DMS114 treated with DMSO at 0.1 percent for 48 hours (cell line): ENCODE data around the gene BCAS1.

Experiments used
- DNase-seq: peaks from one replicate; lab custom pipeline; 2025; ENCODE audit not compliant: unreplicated experiment; lab: John Stamatoyannopoulos, UW

BCAS1 gene

GRCh38 chr20:54078296-54078984, 8.0 kb upstream of the BCAS1 start:
- no peak for DNase-seq

GRCh38 chr20:54076259-54076658, 5.9 kb upstream of the BCAS1 start:
- no peak for DNase-seq

- DNase-seq: no peak
Observed at GRCh38 chr20:54075322-54075721, 4.9 kb upstream of the BCAS1 start.

GRCh38 chr20:54074511-54074910, 4.1 kb upstream of the BCAS1 start:
- no peak for DNase-seq

- DNase-seq: no peak
Observed at GRCh38 chr20:54073288-54073687, 2.9 kb upstream of the BCAS1 start.

GRCh38 chr20:54069501-54069971, 858 bp downstream of the BCAS1 start:
- no peak for DNase-seq

GRCh38 chr20:54068966-54069365, 1.4 kb downstream of the BCAS1 start:
- DNase-seq: no peak

- no peak for DNase-seq
Observed at GRCh38 chr20:54068495-54068894, 1.9 kb downstream of the BCAS1 start.

- DNase-seq: no peak
Observed at GRCh38 chr20:54067606-54068174, 2.7 kb downstream of the BCAS1 start.

GRCh38 chr20:54065601-54066038, 4.8 kb downstream of the BCAS1 start:
- no peak for DNase-seq

- no peak for DNase-seq
Observed at GRCh38 chr20:54064939-54065338, 5.5 kb downstream of the BCAS1 start.

GRCh38 chr20:54063992-54064676, 6.3 kb downstream of the BCAS1 start:
- no peak for DNase-seq

GRCh38 chr20:54063580-54063979, 6.8 kb downstream of the BCAS1 start:
- no peak for DNase-seq

- DNase-seq: peak; percentile 91
Observed at GRCh38 chr20:54062812-54063280, 7.5 kb downstream of the BCAS1 start.

GRCh38 chr20:54061101-54061881, 9.1 kb downstream of the BCAS1 start:
- no peak for DNase-seq

GRCh38 chr20:54059691-54060364, 10.6 kb downstream of the BCAS1 start:
- no peak for DNase-seq

GRCh38 chr20:54058420-54059139, 11.8 kb downstream of the BCAS1 start:
- no peak for DNase-seq

- no peak for DNase-seq
Observed at GRCh38 chr20:54056762-54057639, 13.4 kb downstream of the BCAS1 start.

GRCh38 chr20:54054516-54054915, 15.9 kb downstream of the BCAS1 start:
- no peak for DNase-seq
